AG20443 (cell line): Measurements from ENCODE around the gene GSTT2B.
"Not testable (repeated sequence)": the region's sequence is repeated elsewhere in the genome, so short reads cannot be mapped to it uniquely, and the experiment has no call there.

Source experiments
- DNase-seq: peaks from one replicate; pipeline ENCODE4 v3.0.0; 2012; ENCODE audit warnings: low spot score, mixed read lengths

The GSTT2B gene

DNA sequence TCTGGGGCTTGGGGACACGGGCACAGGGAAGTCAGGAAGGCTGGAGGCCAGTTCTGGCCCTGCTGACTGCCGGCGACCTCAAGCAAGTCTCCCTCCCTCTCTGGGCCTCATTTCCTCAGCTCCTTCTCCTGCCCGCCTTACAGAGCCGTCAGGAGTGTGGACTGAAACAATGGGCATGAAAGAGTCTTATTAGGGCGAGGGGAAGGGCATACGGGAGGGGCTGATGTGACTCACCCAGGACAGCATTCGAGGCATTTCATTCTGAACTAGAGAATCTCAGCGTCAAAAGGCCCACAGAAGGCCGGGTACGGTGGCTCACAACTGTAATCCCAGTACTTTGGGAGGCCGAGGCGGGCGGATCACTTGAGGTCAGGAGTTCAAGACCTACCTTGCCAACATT, 20.8 kb downstream of the GSTT2B start:
- DNase-seq = not testable (repeated sequence)

- DNase-seq = no peak
Observed at GRCh38 chr22:23939017-23939357, 22.0 kb downstream of the GSTT2B start.

DNA sequence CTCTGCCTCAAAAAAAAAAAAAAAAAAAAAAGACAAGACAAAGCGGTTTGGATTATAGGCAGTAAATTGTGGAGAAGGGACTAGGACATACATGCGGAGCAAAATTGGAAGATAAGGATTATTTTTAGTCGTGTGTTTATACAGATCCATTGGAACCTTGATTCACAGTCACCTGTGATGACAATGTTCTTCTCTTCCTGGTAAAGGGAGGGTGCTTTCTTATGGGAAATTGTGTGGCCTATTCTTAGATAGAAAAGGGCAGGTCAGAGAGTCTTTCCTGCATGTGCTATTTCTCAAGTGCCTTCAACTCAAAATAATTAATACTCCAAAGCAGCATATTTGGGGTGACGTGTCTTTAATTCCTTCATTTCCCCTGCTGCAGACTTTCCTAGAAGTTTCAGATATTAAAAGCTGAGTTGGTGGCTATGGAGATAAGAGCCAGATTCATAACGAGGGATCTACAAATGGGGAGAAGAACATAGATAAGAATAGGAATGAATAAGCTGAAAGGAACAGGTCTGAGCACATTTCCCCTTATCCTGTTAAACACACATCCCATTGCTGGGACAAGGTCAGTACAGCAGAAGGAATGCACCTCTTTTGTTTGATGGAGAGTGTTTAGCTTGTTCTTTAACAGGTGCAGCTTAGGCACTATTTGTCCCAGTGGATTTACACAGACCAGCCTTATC, 22.5 kb downstream of the GSTT2B start:
- no peak for DNase-seq

DNA sequence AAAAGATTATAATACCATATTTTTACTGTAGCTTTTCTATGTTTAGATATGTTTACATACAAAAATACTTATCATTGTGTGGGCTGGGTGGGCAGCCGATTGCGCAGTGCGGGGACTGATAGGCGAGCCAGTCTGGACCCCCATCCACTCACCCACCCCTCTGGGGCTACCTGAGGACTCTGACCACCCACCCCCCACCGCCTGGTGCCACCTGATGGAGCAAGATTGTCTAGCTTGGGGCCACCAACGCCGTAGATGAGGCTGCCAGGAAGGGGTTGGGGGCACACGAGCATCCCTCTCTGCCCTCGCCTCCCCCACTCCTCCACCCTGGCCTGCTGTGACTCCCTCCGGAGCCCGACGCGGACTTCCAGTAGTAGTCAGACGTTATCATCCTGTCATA, 34.4 kb downstream of the GSTT2B start:
- no peak for DNase-seq

- no peak for DNase-seq
Observed at GRCh38 chr22:23925020-23925606, 35.9 kb downstream of the GSTT2B start.

- DNase-seq = no peak
Observed at GRCh38 chr22:23922921-23923320, 38.1 kb downstream of the GSTT2B start.

- not testable (repeated sequence) for DNase-seq
Observed at GRCh38 chr22:23921586-23922201, 39.3 kb downstream of the GSTT2B start.

GRCh38 chr22:23920267-23920611, 40.8 kb downstream of the GSTT2B start:
- DNase-seq = not testable (repeated sequence)

- DNase-seq = no peak
Observed at GRCh38 chr22:23915290-23915689, 45.7 kb downstream of the GSTT2B start.

- DNase-seq = peak; percentile 99
Observed at GRCh38 chr22:23913661-23914353, 47.2 kb downstream of the GSTT2B start.

DNA sequence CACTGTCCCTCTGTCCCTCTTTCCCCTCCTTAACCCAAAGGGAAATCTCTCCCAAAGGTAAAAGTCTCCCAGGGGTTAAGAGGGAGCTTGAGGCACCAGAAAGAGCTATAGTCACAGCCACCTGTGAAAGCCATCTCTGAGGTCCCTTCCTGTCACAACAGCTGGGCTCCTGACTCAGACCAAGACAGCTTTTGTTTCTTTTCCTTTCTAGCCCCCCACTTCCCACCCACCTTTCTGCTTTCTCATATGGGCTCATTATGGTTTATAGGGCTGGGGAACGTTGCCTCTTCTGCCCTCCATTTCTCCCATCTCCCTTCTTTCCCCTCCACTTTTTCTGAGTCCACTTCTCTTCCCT, 47.7 kb downstream of the GSTT2B start:
- DNase-seq = no peak

GRCh38 chr22:23912293-23912903, 48.6 kb downstream of the GSTT2B start:
- no peak for DNase-seq

GRCh38 chr22:23911318-23911980, 49.5 kb downstream of the GSTT2B start:
- no peak for DNase-seq

GRCh38 chr22:23910496-23911190, 50.4 kb downstream of the GSTT2B start:
- DNase-seq = no peak

DNA sequence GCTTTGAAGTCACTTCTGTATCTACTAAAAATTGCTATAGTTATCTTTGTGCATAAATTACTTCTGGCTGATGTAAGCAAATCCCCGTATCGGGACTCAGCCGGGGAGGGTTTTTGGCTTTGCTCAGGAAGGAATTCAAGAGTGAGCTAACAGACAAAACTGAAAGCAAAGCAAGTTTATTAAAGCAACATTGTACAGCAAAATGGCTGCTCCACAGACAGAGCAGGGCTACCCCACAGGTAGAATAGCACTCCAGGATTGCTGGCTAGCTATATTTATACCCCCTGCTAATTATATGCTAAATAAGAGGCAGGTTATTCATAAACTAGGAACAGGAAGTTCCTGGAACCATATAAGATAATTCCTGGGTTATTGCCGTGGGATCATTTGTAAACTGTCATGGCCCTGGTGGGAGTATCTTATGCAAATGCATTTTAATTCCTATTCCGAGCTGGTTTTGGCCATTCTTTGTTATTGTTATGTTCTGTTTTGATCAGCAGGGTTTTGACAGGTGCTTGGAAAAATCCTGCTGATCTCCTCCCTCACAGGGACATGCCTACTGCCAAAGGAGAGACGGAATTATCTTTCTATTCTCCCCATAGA, 51.6 kb downstream of the GSTT2B start:
- no peak for DNase-seq

DNA sequence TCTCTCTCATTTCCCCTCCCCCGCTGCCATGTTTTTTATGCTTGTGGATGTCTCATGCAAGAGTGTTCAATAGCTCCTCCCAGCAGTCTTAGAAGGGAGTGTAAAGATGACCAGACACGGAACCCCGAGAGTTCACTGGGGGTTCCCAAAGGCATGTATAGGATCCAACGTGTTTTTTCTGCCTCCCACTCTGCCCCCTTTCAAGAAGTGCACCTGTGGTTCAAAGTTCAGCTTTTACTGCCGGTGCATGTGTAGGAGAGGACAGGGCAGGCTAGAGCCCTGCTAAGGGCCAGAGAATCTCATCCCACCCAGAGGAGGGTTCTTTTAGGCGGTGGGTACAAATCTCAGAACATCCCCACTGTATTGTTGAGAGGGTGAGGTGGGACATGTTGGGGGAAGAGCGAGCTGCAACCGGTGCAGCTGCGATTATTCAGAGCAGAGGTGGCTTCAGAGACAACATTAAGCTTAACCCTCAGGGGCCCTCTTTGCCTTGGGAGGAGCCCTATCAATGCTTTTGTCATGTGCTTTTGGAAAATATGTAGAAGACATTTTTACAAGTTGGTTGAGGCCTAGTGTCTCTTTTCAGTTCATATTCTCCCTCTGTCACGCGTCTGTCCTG, 52.3 kb downstream of the GSTT2B start:
- no peak for DNase-seq

GRCh38 chr22:23907423-23907822, 53.6 kb downstream of the GSTT2B start:
- DNase-seq = not testable (repeated sequence)
